Stimulated activated CD8-positive, alpha-beta memory T cell treated with anti-CD3 and anti-CD28 coated beads, Interleukin-12 subunit alpha, Interleukin-12 subunit beta, amount 100 ng/mL, for 24 hours (primary cell): ENCODE results near the gene TMEM63B.
"Not testable (repeated sequence)": the region's sequence is repeated elsewhere in the genome, so short reads cannot be mapped to it uniquely, and the experiment has no call there.

ENCODE experiments used
- DNase-seq: peaks from one replicate; pipeline ENCODE4 v3.0.0-alpha.2; 2020; ENCODE audit errors: extremely low read depth

TMEM63B gene

GRCh38 chr6:44127186-44128019 is at the start of gene TMEM63B, which contains the start of gene MRPL14:
Gene TMEM63B (plus strand): TSS chr6:44127554. CDS start chr6:44134585, 7,031 bp downstream.
Gene MRPL14 (minus strand): TSS chr6:44127452. CDS start chr6:44116611, 10,841 bp downstream.
- DNase-seq, result peak; percentile 74

DNA sequence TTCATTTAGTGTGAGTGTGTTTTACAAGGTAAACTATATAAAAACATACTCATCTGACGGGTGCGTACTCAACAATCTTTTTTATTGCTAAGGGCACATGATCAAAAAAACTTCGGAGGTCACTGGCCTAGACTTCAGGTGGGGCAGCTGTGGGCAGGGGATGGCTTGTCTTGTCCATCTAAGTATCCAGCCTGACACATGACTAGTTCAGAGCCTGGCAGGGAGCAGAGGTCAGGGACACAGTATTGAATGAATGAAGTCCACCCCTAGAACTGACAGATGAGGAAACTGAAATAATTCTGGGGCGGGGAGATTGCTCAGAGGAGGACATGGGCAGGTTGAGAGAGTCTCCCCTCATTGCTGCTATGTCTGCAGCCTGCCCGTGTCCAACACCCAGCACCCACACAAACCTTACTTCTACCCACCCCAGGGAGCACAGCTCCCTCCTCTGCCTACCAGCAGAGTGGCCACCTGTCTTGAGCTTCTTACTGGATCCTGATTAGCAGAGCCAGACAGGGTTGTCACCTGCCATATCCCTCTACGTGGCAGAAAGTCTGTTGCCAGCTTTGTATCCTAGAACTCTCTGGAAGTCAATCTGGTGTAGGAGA is 49.0 kb upstream of the TMEM63B start:
- DNase-seq, result no peak

- no peak for DNase-seq
These were observed 48.3 kb upstream of the TMEM63B start for GRCh38 chr6:44078827-44079671.

GRCh38 chr6:44079672-44080071 is 47.7 kb upstream of the TMEM63B start:
- DNase-seq, result no peak

- no peak for DNase-seq
These were observed 46.5 kb upstream of the TMEM63B start for GRCh38 chr6:44080561-44081521.

DNA sequence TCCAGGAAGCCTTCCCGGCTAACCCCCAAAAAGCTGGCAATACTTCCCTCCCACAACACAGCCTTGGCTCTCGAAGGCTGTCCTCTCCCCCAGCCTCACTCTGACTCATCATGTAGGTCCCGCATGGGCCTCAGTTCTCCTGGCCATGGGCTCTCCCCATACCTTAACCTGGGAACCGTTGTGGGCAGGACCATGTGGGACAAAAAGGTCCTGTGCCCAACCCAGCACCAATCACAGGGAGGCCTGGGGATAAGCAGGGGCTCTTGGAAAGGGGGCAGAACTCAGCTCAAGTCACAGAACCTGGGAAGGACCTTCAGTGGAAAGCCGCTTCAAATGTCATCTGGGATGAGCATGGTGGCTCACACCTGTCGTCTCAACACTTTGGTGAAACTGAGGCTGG is 45.6 kb upstream of the TMEM63B start:
- no peak for DNase-seq

DNA sequence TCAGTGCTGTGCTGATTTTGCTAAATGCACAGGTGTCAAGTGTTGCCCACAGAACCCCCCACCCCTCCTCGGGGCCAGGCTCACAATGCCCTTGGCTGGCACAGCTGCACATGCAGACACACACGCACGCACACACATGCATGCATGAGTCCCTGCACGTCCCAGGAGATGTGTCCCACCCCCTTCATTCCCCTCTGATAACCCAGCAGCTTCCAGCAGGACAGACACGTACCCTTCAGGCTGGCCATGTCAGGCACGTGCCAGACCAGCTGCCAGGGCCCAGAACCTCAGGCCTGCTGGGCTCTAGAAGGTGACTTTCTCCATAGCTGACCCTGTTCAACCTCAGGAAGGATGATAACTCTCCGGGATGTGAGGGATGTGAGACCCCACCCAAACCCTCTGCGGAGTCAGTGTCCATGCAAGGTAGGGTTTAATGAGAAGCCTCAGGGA is 44.5 kb upstream of the TMEM63B start:
- no peak for DNase-seq

GRCh38 chr6:44084231-44085014 is 42.9 kb upstream of the TMEM63B start:
- no peak for DNase-seq

DNA sequence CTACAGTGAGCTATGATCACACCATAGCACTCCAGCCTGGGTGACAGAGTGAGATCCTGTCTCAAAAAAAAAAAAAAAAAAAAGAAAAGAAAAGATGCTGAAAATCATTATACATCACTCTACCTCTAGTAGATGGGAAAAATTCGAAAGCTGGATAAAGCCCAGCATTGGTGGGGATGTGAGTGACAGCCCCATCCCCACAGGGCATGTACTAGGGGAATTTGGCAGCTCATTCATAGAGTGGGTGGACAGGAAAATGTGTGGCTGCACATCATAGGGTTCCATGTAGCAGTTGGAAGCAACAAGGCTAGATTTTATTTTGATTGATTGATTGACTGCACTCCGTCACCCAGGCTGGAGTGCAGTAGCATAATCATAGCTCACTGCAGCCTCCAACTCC is 42.1 kb upstream of the TMEM63B start:
- no peak for DNase-seq

DNA sequence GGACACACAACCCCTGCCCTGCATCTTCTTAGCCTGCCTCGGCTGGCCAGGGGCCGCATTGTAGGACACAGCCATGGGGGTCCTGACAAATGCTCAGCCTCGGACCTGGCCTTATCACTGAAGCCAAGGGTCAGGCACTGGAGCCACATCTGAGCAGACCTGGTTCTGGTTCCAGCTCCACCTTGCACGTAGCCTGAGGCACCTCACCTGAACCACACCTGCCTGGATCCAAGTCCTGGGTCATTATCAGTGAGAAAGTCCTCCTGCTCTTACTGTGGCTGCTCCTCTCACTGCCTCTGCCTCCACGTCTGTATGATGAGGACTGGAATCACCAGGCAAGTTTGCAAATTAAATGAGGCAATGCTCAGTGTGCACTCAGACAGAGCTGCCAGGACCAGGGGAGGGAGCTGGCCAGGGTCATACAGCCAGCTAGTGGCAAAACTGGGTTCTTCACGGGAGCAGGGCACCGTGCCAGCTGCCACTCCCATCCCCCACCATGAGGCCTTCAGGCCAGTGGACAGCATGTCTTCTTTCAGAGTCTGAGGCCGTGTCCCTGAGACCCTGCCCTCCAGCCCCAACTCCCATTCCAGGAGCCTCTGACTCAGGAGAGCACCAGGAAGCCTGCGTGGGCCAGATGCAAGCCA is 40.3 kb upstream of the TMEM63B start:
- DNase-seq, result no peak

- DNase-seq, result no peak
These were observed 39.7 kb upstream of the TMEM63B start for GRCh38 chr6:44087623-44088022.

DNA sequence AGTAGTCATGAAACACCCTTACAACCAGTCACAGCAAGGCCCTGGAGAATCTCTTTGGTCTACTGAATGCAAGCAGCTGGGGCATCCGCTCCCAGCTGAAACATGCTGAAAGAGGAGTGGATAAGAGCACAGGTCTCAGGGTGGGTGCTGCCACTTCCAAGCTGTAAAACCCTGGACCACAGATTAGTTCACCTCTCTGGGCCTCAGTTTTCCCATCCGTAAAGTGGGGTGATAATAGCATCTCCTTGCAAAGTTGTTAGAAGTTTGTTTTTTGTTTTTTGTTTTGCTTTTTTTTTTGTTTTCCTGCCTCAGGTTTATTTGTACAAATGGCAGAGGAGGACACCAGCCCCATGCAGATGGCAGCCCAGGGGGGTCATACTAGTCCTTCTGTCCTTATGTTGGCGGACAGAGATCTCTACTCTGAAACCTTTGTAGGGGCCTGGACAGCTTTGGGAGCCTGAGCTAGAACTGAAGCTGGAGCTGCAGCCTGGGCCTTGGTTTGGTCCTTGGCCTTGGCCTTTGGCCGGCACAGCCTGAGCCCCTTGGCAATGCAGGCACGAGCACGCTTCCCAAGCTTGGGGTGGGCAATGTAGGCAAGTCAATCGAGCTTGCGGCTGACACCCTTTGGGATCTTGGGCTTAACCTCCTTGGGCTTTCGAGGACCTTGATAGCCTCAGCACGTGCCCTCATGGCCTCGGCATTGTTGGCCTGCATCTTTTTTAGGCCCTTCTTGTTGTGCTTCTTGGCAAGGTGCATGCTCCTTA is 38.3 kb upstream of the TMEM63B start:
- no peak for DNase-seq

DNA sequence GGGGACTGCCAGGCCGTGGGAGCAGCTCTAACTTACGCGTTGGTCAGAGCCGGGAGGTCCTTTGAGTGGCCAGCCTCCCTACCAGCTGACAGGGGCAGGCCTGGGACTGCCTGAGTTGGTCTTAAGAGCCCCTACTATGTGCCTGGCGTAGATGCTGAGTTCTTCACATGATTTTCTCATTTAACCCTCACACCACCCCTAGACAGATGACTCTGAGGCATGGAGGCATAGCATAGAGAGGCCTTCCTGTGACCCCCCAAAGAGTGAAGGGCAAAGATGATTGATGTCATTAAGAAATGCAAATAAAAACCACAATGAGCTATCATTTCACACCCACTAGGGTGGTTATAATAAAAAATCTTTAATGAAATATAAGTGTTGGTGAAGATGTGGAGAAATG is 36.9 kb upstream of the TMEM63B start:
- DNase-seq, result no peak

DNA sequence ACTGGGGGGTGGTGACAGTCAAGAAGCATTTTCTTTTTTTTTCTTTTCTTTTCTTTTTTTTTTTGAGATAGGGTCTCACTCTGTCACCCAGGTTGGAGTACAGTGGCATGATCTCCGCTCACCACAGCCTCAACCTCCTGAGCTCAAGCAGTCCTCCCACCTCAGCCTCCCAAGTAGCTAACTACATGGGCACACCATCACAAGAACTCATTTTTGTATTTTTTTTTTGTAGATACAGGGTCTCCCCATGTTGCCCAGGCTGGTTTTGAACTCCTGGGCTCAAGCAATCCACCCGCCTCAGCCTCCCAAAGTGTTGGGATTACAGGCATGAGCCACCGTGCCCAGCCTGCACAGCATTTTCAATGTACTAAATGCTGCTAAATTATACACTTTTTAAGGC is 36.0 kb upstream of the TMEM63B start:
- not testable (repeated sequence) for DNase-seq

DNA sequence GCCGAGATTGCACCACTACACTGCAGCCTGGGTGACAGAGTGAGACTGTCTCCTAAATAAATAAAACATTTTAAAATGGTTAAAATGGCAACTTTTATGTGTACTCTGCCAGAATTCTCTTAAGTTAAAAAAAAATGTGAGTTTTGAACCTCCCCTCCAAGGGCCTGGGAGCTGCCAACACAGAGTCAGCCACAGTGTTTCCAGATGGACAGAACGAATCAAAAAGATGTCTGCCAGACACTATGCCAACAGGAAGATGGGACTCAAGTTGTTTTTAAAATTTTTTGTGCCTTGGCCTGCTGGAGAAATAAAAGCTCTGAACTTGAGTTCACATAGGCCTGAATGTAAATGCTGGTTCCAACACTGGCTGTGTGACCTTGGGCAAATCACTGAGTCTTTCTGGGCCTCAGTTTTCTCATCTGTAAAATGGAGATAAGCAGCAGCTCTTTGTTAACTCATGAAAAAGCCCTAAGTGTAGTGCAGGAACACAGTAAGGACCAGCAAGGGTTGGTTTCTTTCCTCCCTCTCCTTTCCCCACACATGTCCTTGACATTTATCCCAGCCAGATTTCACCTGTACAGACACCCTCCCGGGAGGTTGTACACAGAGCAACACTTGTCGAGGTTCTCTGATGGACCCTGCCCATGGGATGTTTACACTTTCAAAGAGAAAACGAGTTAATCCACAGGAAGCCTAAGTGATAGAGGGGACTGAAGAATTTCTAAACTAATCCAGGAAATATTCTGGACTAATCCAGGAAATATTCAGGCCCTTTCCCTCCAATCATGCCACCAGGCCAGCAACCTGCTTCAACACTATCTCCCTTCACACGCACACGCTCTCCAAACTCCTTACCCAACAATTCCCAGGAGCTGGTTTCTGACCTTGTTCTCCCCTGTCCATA is 35.1 kb upstream of the TMEM63B start:
- no peak for DNase-seq

DNA sequence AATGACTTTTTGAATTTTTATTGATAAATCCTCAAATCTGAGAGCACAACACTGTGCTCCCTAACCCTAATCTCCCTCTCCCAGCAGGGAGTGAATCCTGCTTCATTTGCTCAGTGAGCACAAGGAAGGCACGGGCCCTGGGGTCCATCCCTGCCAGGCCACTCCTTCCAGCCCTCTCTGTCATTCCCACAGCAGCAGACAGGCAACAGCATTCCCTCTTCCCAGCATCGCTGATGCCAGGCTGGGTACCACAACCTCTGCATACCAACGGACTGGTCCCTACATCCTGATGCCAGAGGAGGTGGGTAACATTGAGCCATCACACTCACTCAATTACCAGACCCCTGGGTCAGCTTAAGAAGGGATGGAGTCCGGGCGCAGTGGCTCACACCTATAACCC is 34.3 kb upstream of the TMEM63B start:
- no peak for DNase-seq

DNA sequence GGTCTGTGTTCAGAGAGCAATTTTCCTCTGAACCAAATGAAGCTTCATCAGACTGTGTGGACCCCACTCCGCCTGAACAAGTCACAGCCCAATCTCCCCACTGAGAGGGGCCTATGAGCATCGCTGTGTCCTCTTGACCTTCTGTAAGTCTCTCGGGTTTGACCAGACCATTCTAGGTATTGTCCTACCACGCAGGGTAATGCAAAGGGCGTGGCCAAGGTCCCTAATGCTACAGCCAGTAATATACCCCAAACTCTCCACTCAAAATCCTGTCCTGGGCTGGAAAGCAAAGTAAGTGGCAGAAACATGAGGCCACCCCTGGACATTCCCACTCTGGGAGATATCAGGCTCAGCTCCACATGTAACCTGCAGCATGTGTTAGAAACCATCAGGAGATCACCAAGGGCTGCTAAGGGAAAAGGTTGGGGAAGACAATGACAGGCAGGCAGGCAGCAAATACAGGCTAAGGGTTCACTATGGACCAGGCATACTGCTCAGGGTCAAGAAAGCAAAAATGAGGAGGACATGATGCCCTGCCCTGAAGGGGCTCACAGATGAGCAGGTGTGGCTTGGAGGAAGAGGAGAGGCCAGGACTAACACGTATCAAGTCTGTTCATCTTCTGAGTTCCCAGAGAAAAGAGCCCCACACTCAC is 33.5 kb upstream of the TMEM63B start:
- no peak for DNase-seq
